NCI-H345 treated with DMSO at 0.1 percent for 48 hours (cell line): ENCODE results near the gene RYR3.

ENCODE experiments used
- DNase-seq: peaks from one replicate; lab custom pipeline; 2025; ENCODE audit not compliant: unreplicated experiment; lab: John Stamatoyannopoulos, UW

The RYR3 gene

DNA sequence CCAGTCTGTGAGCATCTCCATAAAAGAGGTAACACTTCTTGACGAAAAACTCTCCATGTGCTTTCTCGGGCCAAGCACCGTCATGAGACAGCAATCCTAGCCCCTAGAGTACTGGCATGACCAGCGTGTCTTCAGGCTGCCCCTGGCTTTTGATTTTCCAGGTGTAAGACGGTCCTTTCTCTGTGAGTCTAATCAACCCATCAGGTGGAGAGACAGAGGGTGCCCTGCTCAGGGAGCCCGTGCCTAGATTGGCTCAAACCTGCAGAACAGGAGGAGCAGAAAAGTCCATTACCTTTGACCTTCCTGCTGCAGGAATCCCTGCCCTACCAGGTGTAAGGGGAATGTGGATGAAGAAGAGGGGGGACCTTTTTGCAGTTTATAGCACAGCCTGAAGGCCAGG lies 548.1 kb downstream of the RYR3 start:
- DNase-seq: no peak

GRCh38 chr15:33859992-33860545 lies 549.3 kb downstream of the RYR3 start:
- DNase-seq: no peak

- DNase-seq: no peak
These were observed 550.0 kb downstream of the RYR3 start for GRCh38 chr15:33860754-33861153.

DNA sequence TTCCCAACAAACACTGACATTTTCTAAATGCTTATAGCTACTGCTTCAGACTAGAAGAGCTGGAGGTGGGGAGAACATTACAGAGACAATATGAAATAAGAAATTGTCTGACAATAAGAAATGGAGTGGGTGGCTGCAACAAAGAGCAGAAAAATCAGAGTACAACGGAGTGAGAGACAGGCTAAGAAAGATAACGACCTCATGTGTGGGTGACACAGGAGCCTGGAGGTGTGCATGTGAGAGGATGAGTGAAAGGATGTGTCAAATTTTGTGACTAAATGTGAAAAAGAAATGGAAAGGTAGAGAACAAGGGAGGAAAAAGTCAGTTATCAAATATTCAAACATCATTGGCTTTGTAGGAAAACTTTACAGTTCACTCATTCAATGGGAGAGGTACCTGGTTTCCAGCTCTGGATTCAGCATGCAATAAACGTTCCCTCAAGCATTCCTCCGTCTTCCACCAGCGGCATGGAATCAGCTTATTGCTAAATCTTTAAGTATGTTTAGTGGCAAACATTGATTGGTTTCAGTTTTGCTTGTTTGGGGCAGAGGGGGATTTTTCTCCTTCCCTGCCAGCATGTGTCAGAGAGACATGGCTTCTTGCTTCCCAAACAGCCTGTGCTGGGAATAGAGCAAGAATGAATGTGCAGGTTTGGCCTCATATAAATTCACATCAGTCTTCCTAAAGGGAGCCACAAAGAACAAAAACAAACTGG lies 553.8 kb downstream of the RYR3 start:
- no peak for DNase-seq

GRCh38 chr15:33865416-33865815 lies 554.6 kb downstream of the RYR3 start:
- no peak for DNase-seq

- no peak for DNase-seq
These were observed 555.5 kb downstream of the RYR3 start for GRCh38 chr15:33866101-33866737.

GRCh38 chr15:33871980-33872379 lies 561.2 kb downstream of the RYR3 start:
- no peak for DNase-seq

DNA sequence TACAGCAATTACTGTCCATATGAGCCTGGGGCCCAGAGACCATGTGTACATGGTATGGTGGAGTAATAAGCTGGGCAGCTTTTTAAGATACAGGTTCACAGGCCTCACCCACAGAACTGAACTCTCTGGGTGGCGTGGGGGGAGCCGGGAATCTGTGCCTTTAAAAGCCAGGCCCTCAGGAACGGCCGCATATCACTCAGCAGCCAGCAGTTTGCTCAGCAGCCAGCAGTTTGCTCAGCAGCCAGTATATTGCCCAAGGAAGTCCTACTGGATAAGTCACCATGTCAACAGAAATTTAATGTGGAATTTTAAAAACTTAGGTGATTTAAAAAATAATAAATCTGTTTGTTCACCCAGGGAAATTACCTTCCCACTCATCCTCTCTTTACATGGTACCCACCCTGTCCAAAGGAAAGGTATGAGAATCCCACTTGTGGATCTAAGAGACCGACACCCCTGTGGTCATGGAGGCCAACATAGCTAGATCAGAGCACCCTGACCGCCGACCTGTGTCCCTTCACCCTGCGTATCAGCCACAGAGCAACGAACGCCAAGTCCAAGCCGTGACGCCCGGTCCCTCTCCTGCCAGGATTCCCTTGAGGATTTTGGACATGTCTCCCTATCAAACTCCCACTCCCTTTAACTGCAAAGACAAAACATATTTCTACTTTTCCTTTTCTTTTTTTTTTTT lies 561.8 kb downstream of the RYR3 start:
- DNase-seq: no peak

DNA sequence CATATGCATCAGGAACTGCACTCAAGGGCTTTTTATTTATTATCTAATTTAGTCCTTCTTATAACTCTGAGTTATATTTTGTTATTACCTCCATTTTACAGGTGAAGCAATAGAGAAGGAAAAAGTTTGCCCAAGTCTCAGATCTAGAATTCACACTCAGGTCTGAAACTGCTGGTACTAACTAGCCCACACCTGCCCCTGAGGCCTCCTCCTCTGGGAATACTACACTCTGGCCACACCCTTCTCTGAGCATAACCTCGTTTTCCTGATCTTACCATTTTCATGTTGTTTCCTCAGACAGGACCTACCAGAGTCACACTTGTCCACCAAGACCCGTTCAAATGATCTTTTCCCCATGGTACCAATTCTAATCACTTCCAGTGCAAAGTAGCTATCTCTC lies 563.4 kb downstream of the RYR3 start:
- DNase-seq: no peak

- DNase-seq: no peak
These were observed 572.2 kb downstream of the RYR3 start for GRCh38 chr15:33882921-33883320.

GRCh38 chr15:33888176-33888575 lies 577.4 kb downstream of the RYR3 start:
- peak; percentile 27 for DNase-seq

- no peak for DNase-seq
These were observed 583.4 kb downstream of the RYR3 start for GRCh38 chr15:33894193-33894592.

DNA sequence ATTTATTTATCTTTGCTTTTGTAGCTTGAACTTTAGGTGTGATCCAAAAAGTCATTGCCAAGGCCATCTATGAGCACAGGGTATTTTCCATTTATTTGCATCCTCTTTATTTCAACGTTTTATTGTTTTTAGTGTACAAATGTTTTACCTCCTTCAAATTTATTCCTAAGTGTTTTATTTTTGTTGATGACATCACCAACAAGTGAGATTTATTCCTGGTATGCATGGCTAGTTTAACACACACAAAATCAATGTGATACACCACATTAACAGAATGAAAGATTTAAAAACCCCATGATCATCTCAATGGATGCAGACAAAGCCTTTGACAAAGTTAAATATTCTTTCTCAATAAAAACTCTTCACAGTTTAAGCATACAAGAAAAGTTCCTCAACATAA lies 591.3 kb downstream of the RYR3 start:
- DNase-seq: no peak

GRCh38 chr15:33903661-33904060 lies 592.9 kb downstream of the RYR3 start:
- DNase-seq: no peak

- DNase-seq: no peak
These were observed 596.6 kb downstream of the RYR3 start for GRCh38 chr15:33907326-33907725.

- no peak for DNase-seq
These were observed 597.6 kb downstream of the RYR3 start for GRCh38 chr15:33908406-33908805.

DNA sequence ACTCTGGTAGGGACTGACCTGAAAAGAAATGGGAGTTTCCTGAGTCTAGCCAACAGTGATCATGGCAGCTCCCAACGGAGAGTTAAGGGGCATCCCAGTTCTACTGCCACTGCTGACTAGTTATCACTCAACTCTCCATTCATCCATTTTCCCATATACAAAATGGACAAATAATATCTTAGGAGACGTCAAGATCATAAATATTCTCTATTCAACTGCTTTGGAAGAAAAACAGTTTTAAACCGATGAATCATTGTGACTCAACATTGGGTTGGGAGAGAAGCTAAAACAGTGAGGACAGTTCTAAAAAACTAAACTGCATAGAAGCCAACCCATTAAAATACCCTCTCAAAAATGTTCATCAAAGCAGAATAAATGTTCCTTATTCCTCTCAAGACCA lies 600.0 kb downstream of the RYR3 start:
- no peak for DNase-seq

- DNase-seq: peak; percentile 1
These were observed 601.6 kb downstream of the RYR3 start for GRCh38 chr15:33912326-33912725.

DNA sequence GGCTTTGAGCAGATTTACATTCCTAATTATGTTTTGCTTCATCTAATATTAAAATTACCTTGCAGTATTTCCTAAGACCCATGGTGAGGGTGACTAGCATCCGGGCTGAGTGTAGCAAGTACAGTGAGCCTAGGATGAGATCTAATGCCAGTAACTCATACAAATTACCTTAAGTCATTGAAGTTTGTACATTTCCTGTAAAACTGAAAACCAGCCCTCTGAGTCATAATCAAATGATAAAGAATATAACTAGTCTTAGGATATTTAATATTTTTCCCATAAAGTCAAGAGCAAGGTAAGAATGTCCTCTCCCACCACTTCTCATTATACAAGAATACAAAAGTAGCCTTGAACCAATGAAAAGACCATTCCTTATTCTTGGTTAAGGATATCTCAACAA lies 602.7 kb downstream of the RYR3 start:
- DNase-seq: no peak
